Loucy (cell line): ENCODE measurements around the gene PRC1.

ENCODE experiments used
- EZH2phosphoT487 ChIP-seq: fragments of 200-600 bp; IDR thresholded peaks from 2 replicates; pipeline ENCODE4 v1.6.1; 2018; ENCODE audit warnings: antibody characterized with exemption, mild to moderate bottlenecking, moderate library complexity, borderline replicate concordance
- TF ChIP-seq, protein P1 (sequence below): fragments of 200-600 bp; sonication (generic); conservative IDR thresholded peaks from 2 replicates; pipeline ENCODE4 v1.5.1; 2014; ENCODE audit warnings: mild to moderate bottlenecking, antibody characterized with exemption, low read length

DNA sequence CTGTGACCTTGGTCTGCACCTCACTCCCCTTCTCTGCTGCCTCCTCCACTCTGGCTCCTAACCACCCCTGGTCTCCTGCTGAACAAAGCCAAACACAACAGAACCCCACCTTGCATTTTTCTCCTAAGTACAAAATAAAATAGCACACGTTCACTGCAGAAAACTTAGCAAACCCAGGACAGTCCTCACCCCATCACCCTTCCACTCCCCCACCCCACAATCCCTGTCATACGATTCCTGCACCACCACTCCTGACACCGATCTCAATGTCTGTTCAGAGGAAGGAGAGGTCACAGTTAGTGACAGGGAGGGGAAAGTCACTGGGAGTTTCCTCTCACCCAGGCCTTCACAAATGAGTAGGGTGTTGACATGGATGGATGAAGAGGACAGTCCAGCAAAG is 23.8 kb upstream of the PRC1 start:
- TF ChIP-seq, protein P1, sequence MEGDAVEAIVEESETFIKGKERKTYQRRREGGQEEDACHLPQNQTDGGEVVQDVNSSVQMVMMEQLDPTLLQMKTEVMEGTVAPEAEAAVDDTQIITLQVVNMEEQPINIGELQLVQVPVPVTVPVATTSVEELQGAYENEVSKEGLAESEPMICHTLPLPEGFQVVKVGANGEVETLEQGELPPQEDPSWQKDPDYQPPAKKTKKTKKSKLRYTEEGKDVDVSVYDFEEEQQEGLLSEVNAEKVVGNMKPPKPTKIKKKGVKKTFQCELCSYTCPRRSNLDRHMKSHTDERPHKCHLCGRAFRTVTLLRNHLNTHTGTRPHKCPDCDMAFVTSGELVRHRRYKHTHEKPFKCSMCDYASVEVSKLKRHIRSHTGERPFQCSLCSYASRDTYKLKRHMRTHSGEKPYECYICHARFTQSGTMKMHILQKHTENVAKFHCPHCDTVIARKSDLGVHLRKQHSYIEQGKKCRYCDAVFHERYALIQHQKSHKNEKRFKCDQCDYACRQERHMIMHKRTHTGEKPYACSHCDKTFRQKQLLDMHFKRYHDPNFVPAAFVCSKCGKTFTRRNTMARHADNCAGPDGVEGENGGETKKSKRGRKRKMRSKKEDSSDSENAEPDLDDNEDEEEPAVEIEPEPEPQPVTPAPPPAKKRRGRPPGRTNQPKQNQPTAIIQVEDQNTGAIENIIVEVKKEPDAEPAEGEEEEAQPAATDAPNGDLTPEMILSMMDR, result no peak
- no peak for TF ChIP-seq EZH2phosphoT487
